IMR-90 (cell line): ENCODE measurements around the gene ZDHHC11B.

ENCODE experiments used
- CHD1 ChIP-seq: IDR thresholded peaks from 2 replicates; pipeline ENCODE4 v1.6.1; 2012; ENCODE audit warnings: low read depth, low read length, improper control_type of control experiment
- CTCF ChIP-seq: conservative IDR thresholded peaks from 2 replicates; pipeline ENCODE4 v1.5.1; 2012; ENCODE audit warnings: mild to moderate bottlenecking, low read depth, low read length, improper control_type of control experiment
- FOS ChIP-seq: fragments of 150-350 bp; IDR thresholded peaks from 2 replicates; pipeline ENCODE4 v1.6.1; 2016; ENCODE audit warnings: low read depth, low read length
- POLR2A ChIP-seq: IDR thresholded peaks from 2 replicates; pipeline ENCODE4 v1.6.1; 2012; ENCODE audit warnings: mild to moderate bottlenecking, low read depth, low read length
- RAD21 ChIP-seq: IDR thresholded peaks from 2 replicates; pipeline ENCODE4 v1.6.1; 2012; ENCODE audit warnings: low read length, improper control_type of control experiment
- RCOR1 ChIP-seq: IDR thresholded peaks from 2 replicates; pipeline ENCODE4 v1.6.1; 2012; ENCODE audit warnings: mild to moderate bottlenecking, low read length, improper control_type of control experiment; ENCODE audit not compliant: insufficient replicate concordance
- RFX5 ChIP-seq: IDR thresholded peaks from 2 replicates; pipeline ENCODE4 v1.8.0; 2012; ENCODE audit warnings: low read depth, mild to moderate bottlenecking, low read length, moderate library complexity

- TF ChIP-seq RAD21 (no peak), CTCF (no peak), RFX5 (no peak), POLR2A (no peak), FOS (no peak), CHD1 (no peak), RCOR1 (no peak)
These were observed 118.4 kb downstream of the ZDHHC11B start for GRCh38 chr5:665956-666711.
